SK-N-SH (cell line): Measurements from ENCODE around the gene SLC25A31. TPM values are rescaled to one million over a fixed set of nuclear protein-coding genes. Genes with fewer than 3 reads are reported as not detected.

Source experiments
- CTCF ChIA-PET: fragments of 300-600, 350-600 bp; formaldehyde crosslinking; extraction: SDS; loops from one replicate; lab custom pipeline; 2021; lab: Yijun Ruan, JAX
- POLR2A ChIA-PET: fragments of 350-600 bp; sonication (Branson Sonifier 250); formaldehyde crosslinking; extraction: SDS; loops from one replicate; lab custom pipeline; 2020; ENCODE audit warnings: antibody characterized with exemption, inconsistent platforms; lab: Yijun Ruan, JAX
- DNase-seq: peaks from one replicate; pipeline ENCODE4 v3.0.0; 2012
- H2AFZ ChIP-seq: fragments of 200-600 bp; sonication (generic); 2 replicates; pipeline ENCODE4 v1.8.1; 2016; ENCODE audit warnings: antibody characterized with exemption, mild to moderate bottlenecking, low read depth
- H3F3A ChIP-seq: fragments of 200-600 bp; sonication (generic); replicated peaks from 2 replicates; pipeline ENCODE3; 2016; ENCODE audit warnings: antibody characterized with exemption, mild to moderate bottlenecking; ENCODE audit not compliant: insufficient read depth
- H3K27ac ChIP-seq, 2 experiments: fragments of 200-500 bp in 1 of 2; fragments of 200-600 bp in 1 of 2; sonication (Bioruptor generic) in 1 of 2; sonication (generic), shearing (Covaris generic) in 1 of 2; 2 replicates each; pipeline versions ENCODE4 v1.5.1 to v1.6.1; 2014 to 2016; ENCODE audit warnings: low read depth in 2 of 2, inconsistent platforms in 1 of 2, low read length in 1 of 2, mild to moderate bottlenecking in 1 of 2, mixed read lengths in 1 of 2
- H3K27me3 ChIP-seq: fragments of 200-600 bp; sonication (generic), shearing (Covaris generic); 2 replicates; pipeline ENCODE4 v1.6.1; 2016; ENCODE audit warnings: mixed run types; ENCODE audit not compliant: insufficient read depth
- H3K36me3 ChIP-seq, 2 experiments: fragments of 200-500 bp in 1 of 2; fragments of 200-600 bp in 1 of 2; sonication (Bioruptor generic) in 1 of 2; sonication (generic) in 1 of 2; replicated peaks in 1 of 2; 2 replicates each; pipeline versions ENCODE3 to v1.5.1; 2014 to 2016; ENCODE audit warnings: low read length in 1 of 2, mild to moderate bottlenecking in 1 of 2; ENCODE audit not compliant: insufficient read depth in 2 of 2, control insufficient read depth in 1 of 2
- H3K4me1 ChIP-seq, 2 experiments: fragments of 200-500 bp in 1 of 2; fragments of 200-600 bp in 1 of 2; sonication (Bioruptor generic) in 1 of 2; sonication (generic), shearing (Covaris generic) in 1 of 2; 2 replicates each; pipeline versions ENCODE4 v1.5.1 to v1.6.1; 2014 to 2016; ENCODE audit warnings: low read depth in 1 of 2, low read length in 1 of 2, mixed run types in 1 of 2; ENCODE audit not compliant: insufficient read depth in 2 of 2, control insufficient read depth in 1 of 2
- H3K4me2 ChIP-seq: fragments of 200-600 bp; sonication (generic), shearing (Covaris generic); 2 replicates; pipeline ENCODE4 v1.6.1; 2017; ENCODE audit warnings: mixed run types
- H3K4me3 ChIP-seq, 2 experiments: fragments of 200-500 bp in 1 of 2; fragments of 200-600 bp in 1 of 2; sonication (Bioruptor generic) in 1 of 2; sonication (generic), shearing (Covaris generic) in 1 of 2; 2 replicates each; pipeline versions ENCODE4 v1.5.1 to v1.8.1; 2014 to 2016; ENCODE audit warnings: low read depth in 2 of 2, inconsistent platforms in 1 of 2, low read length in 1 of 2, mild to moderate bottlenecking in 1 of 2, mixed read lengths in 1 of 2, moderate library complexity in 1 of 2
- H3K79me2 ChIP-seq: fragments of 200-600 bp; sonication (generic); 2 replicates; pipeline ENCODE4 v1.8.1; 2017; ENCODE audit warnings: mild to moderate bottlenecking; ENCODE audit not compliant: insufficient read depth
- H3K9ac ChIP-seq: fragments of 200-600 bp; sonication (generic); 2 replicates; pipeline ENCODE4 v1.6.1; 2017; ENCODE audit warnings: mixed run types
- H3K9me2 ChIP-seq: fragments of 200-600 bp; sonication (generic); 2 replicates; pipeline ENCODE4 v1.6.1; 2017; ENCODE audit warnings: mixed run types
- H3K9me3 ChIP-seq: fragments of 200-600 bp; sonication (generic); 2 replicates; pipeline ENCODE4 v1.6.1; 2017; ENCODE audit warnings: mixed run types, mild to moderate bottlenecking, moderate library complexity
- H4K20me1 ChIP-seq: fragments of 200-600 bp; sonication (generic); 2 replicates; pipeline ENCODE4 v1.6.1; 2017; ENCODE audit warnings: mild to moderate bottlenecking, mixed run types; ENCODE audit not compliant: insufficient read depth
- ELF1 ChIP-seq: IDR thresholded peaks from 2 replicates; pipeline ENCODE4 v1.4.0; 2012
- FOSL2 ChIP-seq: IDR thresholded peaks from 2 replicates; pipeline ENCODE4 v1.4.0; 2012; ENCODE audit warnings: low read depth, mild to moderate bottlenecking, moderate library complexity, borderline replicate concordance
- FOXJ3 ChIP-seq: sonication (generic); formaldehyde crosslinking; IDR thresholded peaks from 2 replicates; pipeline ENCODE4 v1.5.1; 2020; ENCODE audit warnings: mild to moderate bottlenecking, missing genetic modification reagents
- FOXM1 ChIP-seq: IDR thresholded peaks from 2 replicates; pipeline ENCODE4 v1.4.0; 2012; ENCODE audit warnings: low read depth, mild to moderate bottlenecking
- GATA2 ChIP-seq: sonication (generic); formaldehyde crosslinking; IDR thresholded peaks from 2 replicates; pipeline ENCODE4 v1.5.0; 2020; ENCODE audit warnings: mild to moderate bottlenecking, missing genetic modification reagents
- JUND ChIP-seq: IDR thresholded peaks from 2 replicates; pipeline ENCODE4 v1.4.0; 2012
- NRF1 ChIP-seq: IDR thresholded peaks from 2 replicates; pipeline ENCODE4 v1.6.1; 2012; ENCODE audit warnings: low read depth, mild to moderate bottlenecking, low read length
- POLR2AphosphoS5 ChIP-seq: IDR thresholded peaks from 2 replicates; pipeline ENCODE4 v1.6.1; 2012; ENCODE audit warnings: low read depth, low read length
- RAD21 ChIP-seq: IDR thresholded peaks from 2 replicates; pipeline ENCODE4 v1.6.1; 2012; ENCODE audit warnings: mild to moderate bottlenecking, low read length
- RFX5 ChIP-seq: IDR thresholded peaks from 2 replicates; pipeline ENCODE4 v1.6.1; 2012; ENCODE audit warnings: mild to moderate bottlenecking, improper control_type of control experiment, low read length
- SMC3 ChIP-seq: IDR thresholded peaks from 2 replicates; pipeline ENCODE4 v1.6.1; 2012; ENCODE audit warnings: low read depth, low read length, improper control_type of control experiment
- TCF12 ChIP-seq: IDR thresholded peaks from 2 replicates; pipeline ENCODE4 v1.4.0; 2012
- YY1 ChIP-seq: IDR thresholded peaks from 2 replicates; pipeline ENCODE4 v1.4.0; 2012; ENCODE audit warnings: low read depth, mild to moderate bottlenecking
- WGBS: methylation state at CpG from one replicate; pipeline ENCODE4 v1.1.6; 2017; ENCODE audit warnings: low lambda C conversion rate; 5-methylcytosine and 5-hydroxymethylcytosine counted together
- polyA plus RNA-seq, 3 experiments: library from polyadenylated mRNA; depleted of rRNA; stranded (reverse); fragments of >200 nt; gene quantifications; 2 replicates each; pipeline ENCODE4 v1.2.3, GENCODE V29; 2012
- TF ChIP-seq, protein P1 (sequence below): fragments of 200-600 bp; sonication (generic); IDR thresholded peaks from 2 replicates; pipeline ENCODE4 v1.6.1; 2017; ENCODE audit warnings: antibody characterized with exemption, mild to moderate bottlenecking, moderate library complexity
- TF ChIP-seq, protein P2 (sequence below): IDR thresholded peaks from 2 replicates; pipeline ENCODE4 v1.4.0; 2012; ENCODE audit warnings: low read depth
- TF ChIP-seq, protein P3 (sequence below): fragments of 150-350 bp; IDR thresholded peaks from 2 replicates; pipeline ENCODE4 v1.6.1; 2017; ENCODE audit warnings: antibody characterized with exemption, low read length, low read depth, borderline replicate concordance
- TF ChIP-seq, protein P4 (sequence below): IDR thresholded peaks from 2 replicates; pipeline ENCODE4 v1.4.0; 2012; ENCODE audit warnings: low read depth, borderline replicate concordance

The SLC25A31 gene
- polyA plus RNA-seq, 1 of the 3 experiments (the other 2 are of a cell fraction): not detected

DNA sequence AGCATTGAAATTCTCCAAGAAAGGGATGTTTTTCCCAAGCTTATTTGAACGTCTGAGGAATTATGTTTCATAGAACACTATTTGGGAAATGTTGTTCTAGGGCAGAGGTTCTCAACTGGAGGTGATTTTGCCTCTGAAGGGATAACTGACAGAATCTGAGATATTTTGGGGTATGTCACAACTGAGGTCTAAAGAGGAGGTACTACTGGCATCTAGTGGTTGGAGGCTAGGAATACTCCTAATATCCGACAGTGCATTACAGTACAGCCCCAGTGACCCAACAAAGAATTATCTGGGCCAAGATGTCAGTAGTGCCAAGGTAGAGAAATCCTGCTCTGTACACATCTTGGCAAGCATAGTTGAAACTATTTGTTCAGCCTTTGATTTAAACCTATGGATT is 58.3 kb downstream of the SLC25A31 start:
- no peaks in the 10 kb centered on the region for H3K9me3 ChIP-seq
- H2AFZ ChIP-seq: no peak overlapping the region
- TF ChIP-seq NRF1: no peak
- no peak for TF ChIP-seq ELF1
- TF ChIP-seq, protein P1, sequence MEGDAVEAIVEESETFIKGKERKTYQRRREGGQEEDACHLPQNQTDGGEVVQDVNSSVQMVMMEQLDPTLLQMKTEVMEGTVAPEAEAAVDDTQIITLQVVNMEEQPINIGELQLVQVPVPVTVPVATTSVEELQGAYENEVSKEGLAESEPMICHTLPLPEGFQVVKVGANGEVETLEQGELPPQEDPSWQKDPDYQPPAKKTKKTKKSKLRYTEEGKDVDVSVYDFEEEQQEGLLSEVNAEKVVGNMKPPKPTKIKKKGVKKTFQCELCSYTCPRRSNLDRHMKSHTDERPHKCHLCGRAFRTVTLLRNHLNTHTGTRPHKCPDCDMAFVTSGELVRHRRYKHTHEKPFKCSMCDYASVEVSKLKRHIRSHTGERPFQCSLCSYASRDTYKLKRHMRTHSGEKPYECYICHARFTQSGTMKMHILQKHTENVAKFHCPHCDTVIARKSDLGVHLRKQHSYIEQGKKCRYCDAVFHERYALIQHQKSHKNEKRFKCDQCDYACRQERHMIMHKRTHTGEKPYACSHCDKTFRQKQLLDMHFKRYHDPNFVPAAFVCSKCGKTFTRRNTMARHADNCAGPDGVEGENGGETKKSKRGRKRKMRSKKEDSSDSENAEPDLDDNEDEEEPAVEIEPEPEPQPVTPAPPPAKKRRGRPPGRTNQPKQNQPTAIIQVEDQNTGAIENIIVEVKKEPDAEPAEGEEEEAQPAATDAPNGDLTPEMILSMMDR: peak; percentile 30
- TF ChIP-seq RAD21: peak; percentile 29; the same call in 1 of the 2 replicates
- TF ChIP-seq FOXM1: no peak
- CTCF ChIA-PET: interaction anchor here (1.0 to 1.5 kb wide), 2 partner anchors 9 to 17 kb away, joined by 3 read pairs; no protein-coding TSS in a partner anchor
- peaks cover 0 to 2% of the 10 kb centered on the region in 2 experiments; a peak in 2 of 4 replicates for H3K4me1 ChIP-seq
- no peaks in the 10 kb centered on the region for H4K20me1 ChIP-seq
- no peak overlapping the region for H3K27ac ChIP-seq
- H3K79me2 ChIP-seq: no peaks in the 10 kb centered on the region
- POLR2A ChIA-PET: no interaction called here
- no peak overlapping the region for H3K9ac ChIP-seq
- H3K4me2 ChIP-seq: no peak overlapping the region
- peak; percentile 21 for DNase-seq
- H3K9me2 ChIP-seq: no peaks in the 10 kb centered on the region
- H3F3A ChIP-seq: no peaks in the 10 kb centered on the region
- H3K4me3 ChIP-seq: no peak overlapping the region
- H3K36me3 ChIP-seq: no peaks in the 10 kb centered on the region
- H3K27me3 ChIP-seq: no peaks in the 10 kb centered on the region
- WGBS: 93% methylated on average over 2 of the region's 2 CpGs

DNA sequence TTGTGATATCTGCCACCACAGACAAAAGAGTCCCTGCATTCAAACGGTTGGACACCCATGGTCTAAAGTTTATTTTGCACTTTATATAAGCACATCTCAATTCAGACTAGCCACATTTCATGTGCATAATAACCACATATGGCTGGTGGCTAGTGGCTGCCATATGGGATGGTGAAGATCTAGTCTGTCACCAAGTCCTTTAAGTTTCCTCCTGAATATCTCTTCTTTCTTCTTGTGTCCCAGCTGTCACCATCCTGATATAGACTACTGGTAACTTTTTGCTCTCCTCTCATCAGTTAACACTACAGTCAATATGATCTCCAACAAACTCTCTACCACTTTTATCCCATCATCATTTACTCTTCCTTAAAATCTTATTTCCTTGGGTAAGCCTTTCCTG is 61.2 kb downstream of the SLC25A31 start:
- Histone ChIP-seq H3K4me3 (no peak overlapping the region), H3K9ac (no peak overlapping the region), H3K27me3 (no peaks in the 10 kb centered on the region), H2AFZ (no peak overlapping the region), H3K27ac (no peak overlapping the region), H4K20me1 (no peaks in the 10 kb centered on the region), H3K36me3 (no peaks in the 10 kb centered on the region), H3K9me2 (peaks cover 5% of the 10 kb centered on the region; the same call in 1 of the 2 replicates), H3K9me3 (no peaks in the 10 kb centered on the region), H3K4me1 (no peaks in the 10 kb centered on the region; a peak in 1 of 4 replicates), H3K79me2 (no peaks in the 10 kb centered on the region), H3K4me2 (no peak overlapping the region), H3F3A (no peaks in the 10 kb centered on the region)
- WGBS: 60% methylated on average over 1 of the region's 1 CpG
- ChIA-PET POLR2A (no interaction called here), CTCF (interaction anchor here (1.1 kb wide), 1 partner anchor 9 kb away, joined by 4 read pairs; no protein-coding TSS in a partner anchor)
- TF ChIP-seq, protein P2, sequence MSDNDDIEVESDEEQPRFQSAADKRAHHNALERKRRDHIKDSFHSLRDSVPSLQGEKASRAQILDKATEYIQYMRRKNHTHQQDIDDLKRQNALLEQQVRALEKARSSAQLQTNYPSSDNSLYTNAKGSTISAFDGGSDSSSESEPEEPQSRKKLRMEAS: no peak
- TF ChIP-seq RFX5: no peak
- TF ChIP-seq, protein P3, sequence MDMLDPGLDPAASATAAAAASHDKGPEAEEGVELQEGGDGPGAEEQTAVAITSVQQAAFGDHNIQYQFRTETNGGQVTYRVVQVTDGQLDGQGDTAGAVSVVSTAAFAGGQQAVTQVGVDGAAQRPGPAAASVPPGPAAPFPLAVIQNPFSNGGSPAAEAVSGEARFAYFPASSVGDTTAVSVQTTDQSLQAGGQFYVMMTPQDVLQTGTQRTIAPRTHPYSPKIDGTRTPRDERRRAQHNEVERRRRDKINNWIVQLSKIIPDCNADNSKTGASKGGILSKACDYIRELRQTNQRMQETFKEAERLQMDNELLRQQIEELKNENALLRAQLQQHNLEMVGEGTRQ: no peak
- no peak for DNase-seq

DNA sequence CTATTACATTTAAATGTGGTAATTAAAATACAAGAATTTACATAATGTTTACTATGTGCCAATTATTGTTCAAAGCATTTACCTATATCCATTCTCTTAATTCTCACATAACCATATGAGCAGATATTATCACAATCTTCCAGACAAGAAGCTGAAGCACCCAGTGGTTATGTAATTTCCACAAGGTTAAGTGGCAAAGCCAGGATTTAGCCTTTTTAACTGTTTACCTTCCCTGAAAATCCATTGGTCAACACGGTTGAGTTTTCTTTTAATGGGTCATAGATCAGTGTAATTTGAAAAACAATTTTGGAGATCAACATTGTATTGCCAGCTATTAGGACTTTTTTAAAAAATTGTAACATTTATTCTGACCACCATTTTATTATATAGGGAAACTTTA is 63.3 kb downstream of the SLC25A31 start:
- DNase-seq: no peak
- H3K9me2 ChIP-seq: peaks cover 5% of the 10 kb centered on the region; the same call in 1 of the 2 replicates
- H3K36me3 ChIP-seq: no peaks in the 10 kb centered on the region
- H3K4me3 ChIP-seq: no peak overlapping the region
- H3F3A ChIP-seq: no peaks in the 10 kb centered on the region
- H3K4me2 ChIP-seq: no peak overlapping the region
- H2AFZ ChIP-seq: no peak overlapping the region
- H3K9me3 ChIP-seq: no peaks in the 10 kb centered on the region
- H3K4me1 ChIP-seq: no peaks in the 10 kb centered on the region; a peak in 1 of 4 replicates
- no peaks in the 10 kb centered on the region for H3K27me3 ChIP-seq
- WGBS: 72% methylated on average over 1 of the region's 1 CpG
- no peak overlapping the region for H3K9ac ChIP-seq
- no peaks in the 10 kb centered on the region for H3K79me2 ChIP-seq
- ChIA-PET CTCF (interaction anchor here (1.0 kb wide), 1 partner anchor 189 kb away, joined by 3 read pairs; no protein-coding TSS in a partner anchor), POLR2A (no interaction called here)
- no peak overlapping the region for H3K27ac ChIP-seq
- no peaks in the 10 kb centered on the region for H4K20me1 ChIP-seq
- TF ChIP-seq YY1 (no peak), FOSL2 (no peak), JUND (no peak), POLR2AphosphoS5 (no peak), NRF1 (no peak), RFX5 (no peak), GATA2 (no peak), RAD21 (no peak), FOXJ3 (CRISPR knock-in tag) (no peak), SMC3 (no peak), FOXM1 (no peak), TCF12 (no peak)
- TF ChIP-seq, protein P4, sequence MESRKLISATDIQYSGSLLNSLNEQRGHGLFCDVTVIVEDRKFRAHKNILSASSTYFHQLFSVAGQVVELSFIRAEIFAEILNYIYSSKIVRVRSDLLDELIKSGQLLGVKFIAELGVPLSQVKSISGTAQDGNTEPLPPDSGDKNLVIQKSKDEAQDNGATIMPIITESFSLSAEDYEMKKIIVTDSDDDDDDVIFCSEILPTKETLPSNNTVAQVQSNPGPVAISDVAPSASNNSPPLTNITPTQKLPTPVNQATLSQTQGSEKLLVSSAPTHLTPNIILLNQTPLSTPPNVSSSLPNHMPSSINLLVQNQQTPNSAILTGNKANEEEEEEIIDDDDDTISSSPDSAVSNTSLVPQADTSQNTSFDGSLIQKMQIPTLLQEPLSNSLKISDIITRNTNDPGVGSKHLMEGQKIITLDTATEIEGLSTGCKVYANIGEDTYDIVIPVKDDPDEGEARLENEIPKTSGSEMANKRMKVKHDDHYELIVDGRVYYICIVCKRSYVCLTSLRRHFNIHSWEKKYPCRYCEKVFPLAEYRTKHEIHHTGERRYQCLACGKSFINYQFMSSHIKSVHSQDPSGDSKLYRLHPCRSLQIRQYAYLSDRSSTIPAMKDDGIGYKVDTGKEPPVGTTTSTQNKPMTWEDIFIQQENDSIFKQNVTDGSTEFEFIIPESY: no peak
- TF ChIP-seq, protein P3: no peak
